A549 (cell line): ENCODE data around the gene FUS.

Experiments
- CTCF ChIP-seq: fragments of >200 bp; sonication (Bioruptor Twin); formaldehyde crosslinking; IDR thresholded peaks from 3 replicates; pipeline ENCODE4 v1.5.1; 2016
- EP300 ChIP-seq, 2 experiments: fragments of >200 bp; sonication (Bioruptor Twin); formaldehyde crosslinking; IDR thresholded peaks; 2 replicates in 1 of 2; 3 replicates in 1 of 2; pipeline ENCODE4 v1.6.1; 2016 to 2017
- ESRRA ChIP-seq: fragments of 150-350 bp; IDR thresholded peaks from 2 replicates; pipeline ENCODE4 v1.6.1; 2014; ENCODE audit warnings: mild to moderate bottlenecking, low read length, borderline replicate concordance
- PHF8 ChIP-seq: fragments of 200-600 bp; sonication (generic); IDR thresholded peaks from 2 replicates; pipeline ENCODE4 v1.6.1; 2016; ENCODE audit warnings: low read depth, mild to moderate bottlenecking, antibody characterized with exemption, moderate library complexity, borderline replicate concordance
- POLR2A ChIP-seq: IDR thresholded peaks from 2 replicates; pipeline ENCODE4 v1.6.1; 2012; ENCODE audit warnings: mild to moderate bottlenecking, low read length
- RFX5 ChIP-seq: fragments of 450-650 bp; IDR thresholded peaks from 2 replicates; pipeline ENCODE4 v1.7.1; 2014; ENCODE audit warnings: antibody characterized with exemption, mild to moderate bottlenecking, moderate library complexity

GRCh38 chr16:31214708-31215286, 34.9 kb downstream of the FUS start:
- no peak for TF ChIP-seq CTCF
- TF ChIP-seq ESRRA = no peak
- TF ChIP-seq POLR2A = no peak
- TF ChIP-seq EP300 (IDR thresholded peaks at IDR 0.05) = no peak
- TF ChIP-seq RFX5 = no peak
- TF ChIP-seq PHF8 = no peak
